Measurements from ENCODE around the gene TRIM51. TPM values are rescaled to one million over a fixed set of nuclear protein-coding genes. Genes with fewer than 3 reads are reported as not detected.

The TRIM51 gene
- total RNA-seq, 3 donors from 2014 or later: not detected

DNA sequence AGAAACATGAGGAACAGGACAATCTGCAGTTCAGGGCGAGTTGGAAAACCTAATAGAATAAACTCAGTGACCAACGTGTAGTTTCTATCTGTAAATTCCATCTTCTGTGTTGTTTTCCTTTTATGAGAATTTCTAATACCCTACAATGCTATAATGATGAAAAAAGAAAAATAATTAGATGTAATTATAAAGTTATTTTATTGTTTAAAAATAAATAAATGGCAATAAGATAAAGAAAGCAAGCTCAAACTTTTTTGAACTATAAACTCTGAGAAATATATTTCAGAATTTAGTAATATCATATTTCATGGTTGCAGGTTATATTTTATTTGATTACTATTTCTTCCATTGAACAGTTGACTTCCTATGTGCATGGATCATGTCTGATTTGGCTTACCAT lies 53.2 kb downstream of the TRIM51 start, which contains the start of gene OR5I1:
TSS of gene OR5I1 (minus strand) at position 101 of the 400 bp plus-strand sequence. CDS start at position 101, 0 bp downstream.
- no peaks in the 10 kb centered on the region for H3K27me3 ChIP-seq

More for the DNA sequence above, 53.2 kb downstream of the TRIM51 start, which contains the start of gene OR5I1:
- TF ChIP-seq, protein P1, sequence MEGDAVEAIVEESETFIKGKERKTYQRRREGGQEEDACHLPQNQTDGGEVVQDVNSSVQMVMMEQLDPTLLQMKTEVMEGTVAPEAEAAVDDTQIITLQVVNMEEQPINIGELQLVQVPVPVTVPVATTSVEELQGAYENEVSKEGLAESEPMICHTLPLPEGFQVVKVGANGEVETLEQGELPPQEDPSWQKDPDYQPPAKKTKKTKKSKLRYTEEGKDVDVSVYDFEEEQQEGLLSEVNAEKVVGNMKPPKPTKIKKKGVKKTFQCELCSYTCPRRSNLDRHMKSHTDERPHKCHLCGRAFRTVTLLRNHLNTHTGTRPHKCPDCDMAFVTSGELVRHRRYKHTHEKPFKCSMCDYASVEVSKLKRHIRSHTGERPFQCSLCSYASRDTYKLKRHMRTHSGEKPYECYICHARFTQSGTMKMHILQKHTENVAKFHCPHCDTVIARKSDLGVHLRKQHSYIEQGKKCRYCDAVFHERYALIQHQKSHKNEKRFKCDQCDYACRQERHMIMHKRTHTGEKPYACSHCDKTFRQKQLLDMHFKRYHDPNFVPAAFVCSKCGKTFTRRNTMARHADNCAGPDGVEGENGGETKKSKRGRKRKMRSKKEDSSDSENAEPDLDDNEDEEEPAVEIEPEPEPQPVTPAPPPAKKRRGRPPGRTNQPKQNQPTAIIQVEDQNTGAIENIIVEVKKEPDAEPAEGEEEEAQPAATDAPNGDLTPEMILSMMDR (IDR thresholded peaks at IDR 0.05): no peak
- TF ChIP-seq POLR2A (IDR thresholded peaks at IDR 0.05) (no peak), POLR2AphosphoS5 (IDR thresholded peaks at IDR 0.05) (no peak)
- H3K27ac ChIP-seq: no peak within 1 kb of the TSS
- no peaks in the 10 kb centered on the region for H3K9me3 ChIP-seq
- H3K36me3 ChIP-seq: no peaks in the 10 kb centered on the region
- DNase-seq (ENCODE audit: low spot score in 2 of 2): no peak
- intact Hi-C loops (cut with DNase I; ENCODE audit: low total_unique reads): no loop called here
- no peak within 1 kb of the TSS for H3K4me3 ChIP-seq
- H3K4me1 ChIP-seq: no peaks in the 10 kb centered on the region

Other genes with a start within 250 kb of the TRIM51 start
- gene OR4P4, start 248.2 kb upstream of the TRIM51 start, total RNA-seq: not detected
- gene OR4S2, start 235.0 kb upstream of the TRIM51 start, total RNA-seq: not detected
- gene OR4C6, start 221.1 kb upstream of the TRIM51 start, total RNA-seq: not detected
- gene OR5D13, start 109.9 kb upstream of the TRIM51 start, total RNA-seq: not detected
- not detected for gene OR5D14, start 87.7 kb upstream of the TRIM51 start, total RNA-seq
- not detected for gene OR5L1, start 71.9 kb upstream of the TRIM51 start, total RNA-seq
- gene OR5D18, start 63.7 kb upstream of the TRIM51 start, total RNA-seq: not detected
- not detected for gene OR5L2, start 56.1 kb upstream of the TRIM51 start, total RNA-seq
- not detected for gene OR5D16, start 44.5 kb upstream of the TRIM51 start, total RNA-seq
- not detected for gene OR5W2, start 31.3 kb downstream of the TRIM51 start, total RNA-seq
- not detected for gene OR5I1, start 53.1 kb downstream of the TRIM51 start, total RNA-seq
- not detected for gene OR10AG1, start 86.6 kb downstream of the TRIM51 start, total RNA-seq
- gene OR5F1, start 111.3 kb downstream of the TRIM51 start, total RNA-seq: not detected
- gene OR5AS1, start 144.4 kb downstream of the TRIM51 start, total RNA-seq: not detected
- gene OR8I2, start 210.0 kb downstream of the TRIM51 start, total RNA-seq: not detected
- not detected for gene OR8H2, start 220.4 kb downstream of the TRIM51 start, total RNA-seq
- gene OR8H3, start 239.1 kb downstream of the TRIM51 start, total RNA-seq: not detected

Measured in breast epithelium (tissue), 4 donors.